SK-N-SH (cell line): ENCODE data around the gene NRG4. TPM values are rescaled to one million over a fixed set of nuclear protein-coding genes. Genes with fewer than 3 reads are reported as not detected.

Experiments
- CTCF ChIA-PET: fragments of 300-600, 350-600 bp; formaldehyde crosslinking; extraction: SDS; loops from one replicate; lab custom pipeline; 2021; lab: Yijun Ruan, JAX
- POLR2A ChIA-PET: fragments of 350-600 bp; sonication (Branson Sonifier 250); formaldehyde crosslinking; extraction: SDS; loops from one replicate; lab custom pipeline; 2020; ENCODE audit warnings: antibody characterized with exemption, inconsistent platforms; lab: Yijun Ruan, JAX
- DNase-seq: peaks from one replicate; pipeline ENCODE4 v3.0.0; 2012
- H2AFZ ChIP-seq: fragments of 200-600 bp; sonication (generic); 2 replicates; pipeline ENCODE4 v1.8.1; 2016; ENCODE audit warnings: antibody characterized with exemption, mild to moderate bottlenecking, low read depth
- H3F3A ChIP-seq: fragments of 200-600 bp; sonication (generic); replicated peaks from 2 replicates; pipeline ENCODE3; 2016; ENCODE audit warnings: antibody characterized with exemption, mild to moderate bottlenecking; ENCODE audit not compliant: insufficient read depth
- H3K27ac ChIP-seq, 2 experiments: fragments of 200-500 bp in 1 of 2; fragments of 200-600 bp in 1 of 2; sonication (Bioruptor generic) in 1 of 2; sonication (generic), shearing (Covaris generic) in 1 of 2; 2 replicates each; pipeline versions ENCODE4 v1.5.1 to v1.6.1; 2014 to 2016; ENCODE audit warnings: low read depth in 2 of 2, inconsistent platforms in 1 of 2, low read length in 1 of 2, mild to moderate bottlenecking in 1 of 2, mixed read lengths in 1 of 2
- H3K27me3 ChIP-seq: fragments of 200-600 bp; sonication (generic), shearing (Covaris generic); 2 replicates; pipeline ENCODE4 v1.6.1; 2016; ENCODE audit warnings: mixed run types; ENCODE audit not compliant: insufficient read depth
- H3K36me3 ChIP-seq, 2 experiments: fragments of 200-500 bp in 1 of 2; fragments of 200-600 bp in 1 of 2; sonication (Bioruptor generic) in 1 of 2; sonication (generic) in 1 of 2; replicated peaks in 1 of 2; 2 replicates each; pipeline versions ENCODE3 to v1.5.1; 2014 to 2016; ENCODE audit warnings: low read length in 1 of 2, mild to moderate bottlenecking in 1 of 2; ENCODE audit not compliant: insufficient read depth in 2 of 2, control insufficient read depth in 1 of 2
- H3K4me1 ChIP-seq, 2 experiments: fragments of 200-500 bp in 1 of 2; fragments of 200-600 bp in 1 of 2; sonication (Bioruptor generic) in 1 of 2; sonication (generic), shearing (Covaris generic) in 1 of 2; 2 replicates each; pipeline versions ENCODE4 v1.5.1 to v1.6.1; 2014 to 2016; ENCODE audit warnings: low read depth in 1 of 2, low read length in 1 of 2, mixed run types in 1 of 2; ENCODE audit not compliant: insufficient read depth in 2 of 2, control insufficient read depth in 1 of 2
- H3K4me2 ChIP-seq: fragments of 200-600 bp; sonication (generic), shearing (Covaris generic); 2 replicates; pipeline ENCODE4 v1.6.1; 2017; ENCODE audit warnings: mixed run types
- H3K4me3 ChIP-seq, 2 experiments: fragments of 200-500 bp in 1 of 2; fragments of 200-600 bp in 1 of 2; sonication (Bioruptor generic) in 1 of 2; sonication (generic), shearing (Covaris generic) in 1 of 2; 2 replicates each; pipeline versions ENCODE4 v1.5.1 to v1.8.1; 2014 to 2016; ENCODE audit warnings: low read depth in 2 of 2, inconsistent platforms in 1 of 2, low read length in 1 of 2, mild to moderate bottlenecking in 1 of 2, mixed read lengths in 1 of 2, moderate library complexity in 1 of 2
- H3K79me2 ChIP-seq: fragments of 200-600 bp; sonication (generic); 2 replicates; pipeline ENCODE4 v1.8.1; 2017; ENCODE audit warnings: mild to moderate bottlenecking; ENCODE audit not compliant: insufficient read depth
- H3K9ac ChIP-seq: fragments of 200-600 bp; sonication (generic); 2 replicates; pipeline ENCODE4 v1.6.1; 2017; ENCODE audit warnings: mixed run types
- H3K9me2 ChIP-seq: fragments of 200-600 bp; sonication (generic); 2 replicates; pipeline ENCODE4 v1.6.1; 2017; ENCODE audit warnings: mixed run types
- H3K9me3 ChIP-seq: fragments of 200-600 bp; sonication (generic); 2 replicates; pipeline ENCODE4 v1.6.1; 2017; ENCODE audit warnings: mixed run types, mild to moderate bottlenecking, moderate library complexity
- H4K20me1 ChIP-seq: fragments of 200-600 bp; sonication (generic); 2 replicates; pipeline ENCODE4 v1.6.1; 2017; ENCODE audit warnings: mild to moderate bottlenecking, mixed run types; ENCODE audit not compliant: insufficient read depth
- CTCF ChIP-seq: fragments of 200-600 bp; sonication (generic); IDR thresholded peaks from 2 replicates; pipeline ENCODE4 v1.6.1; 2017; ENCODE audit warnings: antibody characterized with exemption, mild to moderate bottlenecking, moderate library complexity
- ELF1 ChIP-seq: IDR thresholded peaks from 2 replicates; pipeline ENCODE4 v1.4.0; 2012
- FOSL2 ChIP-seq: IDR thresholded peaks from 2 replicates; pipeline ENCODE4 v1.4.0; 2012; ENCODE audit warnings: low read depth, mild to moderate bottlenecking, moderate library complexity, borderline replicate concordance
- FOXM1 ChIP-seq: IDR thresholded peaks from 2 replicates; pipeline ENCODE4 v1.4.0; 2012; ENCODE audit warnings: low read depth, mild to moderate bottlenecking
- GABPA ChIP-seq: IDR thresholded peaks from 2 replicates; pipeline ENCODE4 v1.4.0; 2012; ENCODE audit warnings: low read depth, mild to moderate bottlenecking
- GATA2 ChIP-seq: sonication (generic); formaldehyde crosslinking; IDR thresholded peaks from 2 replicates; pipeline ENCODE4 v1.5.0; 2020; ENCODE audit warnings: mild to moderate bottlenecking, missing genetic modification reagents
- IRF3 ChIP-seq: fragments of 150-350 bp; IDR thresholded peaks from 2 replicates; pipeline ENCODE4 v1.6.1; 2016; ENCODE audit warnings: mild to moderate bottlenecking, low read depth, low read length
- JUND ChIP-seq: IDR thresholded peaks from 2 replicates; pipeline ENCODE4 v1.4.0; 2012
- MEF2A ChIP-seq: IDR thresholded peaks from 2 replicates; pipeline ENCODE4 v1.4.0; 2012; ENCODE audit warnings: low read depth, borderline replicate concordance
- MXI1 ChIP-seq: IDR thresholded peaks from 2 replicates; pipeline ENCODE4 v1.6.1; 2012; ENCODE audit warnings: mild to moderate bottlenecking, low read depth, low read length, improper control_type of control experiment
- NFIC ChIP-seq: IDR thresholded peaks from 2 replicates; pipeline ENCODE4 v1.4.0; 2012; ENCODE audit warnings: borderline replicate concordance
- NRF1 ChIP-seq: IDR thresholded peaks from 2 replicates; pipeline ENCODE4 v1.6.1; 2012; ENCODE audit warnings: low read depth, mild to moderate bottlenecking, low read length
- POLR2AphosphoS5 ChIP-seq: IDR thresholded peaks from 2 replicates; pipeline ENCODE4 v1.6.1; 2012; ENCODE audit warnings: low read depth, low read length
- REST ChIP-seq: IDR thresholded peaks from 2 replicates; pipeline ENCODE4 v1.6.1; 2012; ENCODE audit warnings: mild to moderate bottlenecking, low read depth, low read length, moderate library complexity
- SIN3A ChIP-seq: IDR thresholded peaks from 2 replicates; pipeline ENCODE4 v1.6.1; 2012; ENCODE audit warnings: low read depth, mild to moderate bottlenecking, low read length, moderate library complexity, borderline replicate concordance
- TAF1 ChIP-seq: IDR thresholded peaks from 2 replicates; pipeline ENCODE4 v1.6.1; 2012; ENCODE audit warnings: low read depth, mild to moderate bottlenecking, low read length, moderate library complexity, borderline replicate concordance
- TCF12 ChIP-seq: IDR thresholded peaks from 2 replicates; pipeline ENCODE4 v1.4.0; 2012
- TEAD4 ChIP-seq: IDR thresholded peaks from 2 replicates; pipeline ENCODE4 v1.4.0; 2012; ENCODE audit warnings: mild to moderate bottlenecking, borderline replicate concordance; ENCODE audit not compliant: insufficient read depth
- USF1 ChIP-seq: IDR thresholded peaks from 2 replicates; pipeline ENCODE4 v1.4.0; 2012; ENCODE audit warnings: low read depth, borderline replicate concordance
- USF2 ChIP-seq: fragments of 150-350 bp; IDR thresholded peaks from 2 replicates; pipeline ENCODE4 v1.6.1; 2017; ENCODE audit warnings: antibody characterized with exemption, low read length, low read depth, borderline replicate concordance
- YY1 ChIP-seq: IDR thresholded peaks from 2 replicates; pipeline ENCODE4 v1.4.0; 2012; ENCODE audit warnings: low read depth, mild to moderate bottlenecking
- WGBS: methylation state at CpG from one replicate; pipeline ENCODE4 v1.1.6; 2017; ENCODE audit warnings: low lambda C conversion rate; 5-methylcytosine and 5-hydroxymethylcytosine counted together
- polyA plus RNA-seq, 3 experiments: library from polyadenylated mRNA; depleted of rRNA; stranded (reverse); fragments of >200 nt; gene quantifications; 2 replicates each; pipeline ENCODE4 v1.2.3, GENCODE V29; 2012

Gene NRG4
- polyA plus RNA-seq, 1 of the 3 experiments (the other 2 are of a cell fraction): not detected

- POLR2A ChIA-PET: no interaction called here
- no peak for DNase-seq
- no peaks in the 10 kb centered on the region for H3F3A ChIP-seq
- H3K79me2 ChIP-seq: peaks cover 60% of the 10 kb centered on the region
- no peaks in the 10 kb centered on the region for H3K9me3 ChIP-seq
- H3K27me3 ChIP-seq: no peaks in the 10 kb centered on the region
- H3K4me2 ChIP-seq: no peak overlapping the region
- peaks cover 6 to 11% of the 10 kb centered on the region in 2 experiments; a peak in 3 of 4 replicates for H3K4me1 ChIP-seq
- TF ChIP-seq FOXM1 (no peak), YY1 (no peak), FOSL2 (no peak), MXI1 (no peak), GABPA (no peak), IRF3 (no peak)
- TF ChIP-seq, all 33 proteins: peak for 0
- Histone ChIP-seq H3K36me3 (peaks cover 35 to 68% of the 10 kb centered on the region in 2 experiments), H3K9ac (no peak overlapping the region), H3K27ac (no peak overlapping the region), H3K4me3 (no peak overlapping the region), H2AFZ (no peak overlapping the region), H4K20me1 (peaks cover 64% of the 10 kb centered on the region), H3K9me2 (no peaks in the 10 kb centered on the region)
- 94% methylated on average over 3 of the region's 3 CpGs for WGBS
- CTCF ChIA-PET: no interaction called here
Observed at GRCh38 chr15:75926931-75927330, 85.3 kb downstream of the NRG4 start.

GRCh38 chr15:75925440-75925839, 86.8 kb downstream of the NRG4 start:
- DNase-seq: no peak
- ChIA-PET CTCF (interaction anchor here (1.4 kb wide), 1 partner anchor 226 kb away, joined by 4 read pairs; no protein-coding TSS in a partner anchor), POLR2A (no interaction called here)
- 86% methylated on average over 2 of the region's 2 CpGs for WGBS
- peaks cover 62% of the 10 kb centered on the region for H3K79me2 ChIP-seq
- H3K9me2 ChIP-seq: no peaks in the 10 kb centered on the region
- no peak overlapping the region for H2AFZ ChIP-seq
- no peak overlapping the region for H3K27ac ChIP-seq
- no peaks in the 10 kb centered on the region for H3K9me3 ChIP-seq
- no peak overlapping the region for H3K4me3 ChIP-seq
- no peak overlapping the region for H3K9ac ChIP-seq
- H3K36me3 ChIP-seq: peaks cover 25 to 56% of the 10 kb centered on the region in 2 experiments
- H3K27me3 ChIP-seq: no peaks in the 10 kb centered on the region
- H4K20me1 ChIP-seq: peaks cover 68% of the 10 kb centered on the region
- no peak overlapping the region for H3K4me2 ChIP-seq
- H3K4me1 ChIP-seq: peaks cover 9 to 11% of the 10 kb centered on the region in 2 experiments; a peak in 3 of 4 replicates
- peaks cover 3% of the 10 kb centered on the region for H3F3A ChIP-seq
- no peak for TF ChIP-seq REST
- TF ChIP-seq YY1: no peak
- no peak for TF ChIP-seq FOXM1
- no peak for TF ChIP-seq TAF1
- TF ChIP-seq NFIC: no peak
- no peak for TF ChIP-seq USF1
- no peak for TF ChIP-seq NRF1
- TF ChIP-seq POLR2AphosphoS5: no peak
- TF ChIP-seq USF2: no peak
- no peak for TF ChIP-seq SIN3A
- TF ChIP-seq ELF1: no peak
- no peak for TF ChIP-seq GATA2 (CRISPR knock-in tag)
- TF ChIP-seq TCF12: no peak
- TF ChIP-seq GABPA: no peak
- TF ChIP-seq TEAD4: no peak
- no peak for TF ChIP-seq MEF2A
- TF ChIP-seq CTCF: no peak
- no peak for TF ChIP-seq JUND
